Measurements from ENCODE around the gene HTT. TPM values are rescaled to one million over a fixed set of nuclear protein-coding genes. Genes with fewer than 3 reads are reported as not detected.
A peak's percentile ranks its signal among the peaks of the same experiment; 100 is the strongest.

HTT gene
- total and polyA plus RNA-seq, 10 of the 15 experiments (the other 5 are each of a cell fraction or from before 2014, with no cell fraction given): 3.3 to 113 (median 43.3) TPM

- ChIA-PET SMC1A (ENCODE audit: uncharacterized antibody, unreplicated experiment) (interaction anchor here (0.7 to 3.7 kb wide), 7 partner anchors 9 to 76 kb away, joined by 3 to 11 read pairs (median 4); no protein-coding TSS in a partner anchor), RAD21 (ENCODE audit: unreplicated experiment) (interaction anchor here (0.6 to 2.4 kb wide), 9 partner anchors 9 to 300 kb away, joined by 3 to 7 read pairs (median 4); no protein-coding TSS in a partner anchor), CTCF (interaction anchor here (0.6 to 4.3 kb wide), 17 partner anchors 9 to 433 kb away, joined by 3 to 17 read pairs (median 4); no protein-coding TSS in a partner anchor), POLR2A (interaction anchor here (0.6 to 2.1 kb wide), 3 partner anchors 27 to 322 kb away, joined by 6 to 7 read pairs (median 6); partner anchors contain the start of genes HTT and HTT-AS)
- H3K27me3 ChIP-seq (replicated peaks in 1 of 2; ENCODE audit: control insufficient read depth in 2 of 2, insufficient read depth in 2 of 2, low read length in 1 of 2): no peaks in the 10 kb centered on the region
- FAIRE-seq (no peak), ATAC-seq (no peak), DNase-seq (ENCODE audit: low read depth, low spot score) (no peak)
- peaks cover 9% of the 10 kb centered on the region for H3K79me2 ChIP-seq (ENCODE audit: control insufficient read depth, insufficient read depth, low read length)
- peaks cover 48% of the 10 kb centered on the region for H3K4me1 ChIP-seq (ENCODE audit: control insufficient read depth, insufficient read depth, low read length)
- no peaks in the 10 kb centered on the region; a peak in 1 of 4 replicates for H3K36me3 ChIP-seq (ENCODE audit: control insufficient read depth in 2 of 2, insufficient read depth in 2 of 2, low read length in 1 of 2)
- H2AFZ ChIP-seq (ENCODE audit: control insufficient read depth, low read depth, low read length): no peak overlapping the region
- no peak overlapping the region for H3K4me2 ChIP-seq (ENCODE audit: control insufficient read depth, insufficient read depth)
- H3K27ac ChIP-seq (ENCODE audit: control insufficient read depth, insufficient read depth): peak overlapping the region; percentile 70
- intact Hi-C loops (cut with micrococcal nuclease; ENCODE audit: unreplicated experiment): loop anchor here (1.0 to 10.0 kb wide), 4 partner anchors 31 to 282 kb away; no protein-coding TSS in a partner anchor
- no peak overlapping the region for H3K9ac ChIP-seq (ENCODE audit: control insufficient read depth, insufficient read depth, low read length)
- H3K4me3 ChIP-seq: no peak overlapping the region; the same call in 1 of the 2 replicates
- in situ Hi-C loops (cut with MboI): loop anchor here (5.0 kb wide), 1 partner anchor 36 kb away; no protein-coding TSS in a partner anchor
- BruUV-seq (replicated peaks): no TSS peak
- H3K9me3 ChIP-seq (replicated peaks; ENCODE audit: control insufficient read depth, insufficient read depth, low read length): peaks cover 8% of the 10 kb centered on the region
- WGBS (ENCODE audit: insufficient coverage, insufficient replicate concordance, low lambda C conversion rate, missing lambda C conversion rate): 84% methylated on average over 4 of the region's 4 CpGs
- H4K20me1 ChIP-seq (ENCODE audit: control insufficient read depth, insufficient read depth): no peaks in the 10 kb centered on the region
- no peak for TF ChIP-seq PBX3 (IDR thresholded peaks at IDR 0.05; ENCODE audit: insufficient replicate concordance, low read depth, low read length)
- peak; percentile 65; the same call in 1 of the 2 replicates for TF ChIP-seq ZNF687 (IDR thresholded peaks at IDR 0.05)
- TF ChIP-seq ZNF592 (IDR thresholded peaks at IDR 0.05): peak; percentile 92
- TF ChIP-seq ZBTB4 (CRISPR knock-in tag; IDR thresholded peaks at IDR 0.05): peak; percentile 23; the same call in 1 of the 2 replicates
- no peak for TF ChIP-seq RB1 (IDR thresholded peaks at IDR 0.05; ENCODE audit: borderline replicate concordance)
- no peak for TF ChIP-seq SIN3A (IDR thresholded peaks at IDR 0.05; ENCODE audit: low read depth, low read length)
- peak; percentile 39; the same call in 1 of the 2 replicates for TF ChIP-seq SMARCA5 (IDR thresholded peaks at IDR 0.05)
Observed at GRCh38 chr4:3046623-3047022, 27.9 kb upstream of the HTT start.

Data from GM12878 (cell line).